Measurements from ENCODE around the gene DBNDD2. TPM values are rescaled to one million over a fixed set of nuclear protein-coding genes. Genes with fewer than 3 reads are reported as not detected.

The DBNDD2 gene
- total RNA-seq, 1 experiment from 2014 or later: 58.7 TPM

GRCh38 chr20:45395114-45395415, 13.0 kb upstream of the DBNDD2 start:
- POLR2A ChIA-PET: no interaction called here
- CTCF ChIA-PET: interaction anchor here (1.1 to 1.4 kb wide), 2 partner anchors 21 to 55 kb away, joined by 4 to 8 read pairs; no protein-coding TSS in a partner anchor
- no peak for TF ChIP-seq ETV6 (CRISPR knock-in tag; IDR thresholded peaks at IDR 0.05)
- no peak for TF ChIP-seq IRF1 (CRISPR knock-in tag; IDR thresholded peaks at IDR 0.05)
- no peak for TF ChIP-seq PRDM15 (CRISPR knock-in tag; IDR thresholded peaks at IDR 0.05)
- no peak for TF ChIP-seq ZNF121 (CRISPR knock-in tag; IDR thresholded peaks at IDR 0.05)
- TF ChIP-seq ATF6 (CRISPR knock-in tag; IDR thresholded peaks at IDR 0.05): no peak
- no peak for TF ChIP-seq NFATC4 (CRISPR knock-in tag; IDR thresholded peaks at IDR 0.05)
- no peak for TF ChIP-seq ATF1 (CRISPR knock-in tag; IDR thresholded peaks at IDR 0.05)
- no peak for TF ChIP-seq FOXP4 (CRISPR knock-in tag; IDR thresholded peaks at IDR 0.05)
- no peak for TF ChIP-seq IRF2 (CRISPR knock-in tag; IDR thresholded peaks at IDR 0.05; ENCODE audit: borderline replicate concordance, low read depth)
- TF ChIP-seq ZNF396 (CRISPR knock-in tag; IDR thresholded peaks at IDR 0.05; ENCODE audit: borderline replicate concordance): no peak
- TF ChIP-seq ZNF232 (CRISPR knock-in tag; IDR thresholded peaks at IDR 0.05): no peak
- ATAC-seq (no peak; the same call in 1 of the 2 replicates), DNase-seq (ENCODE audit: low spot score) (no peak)
- H3K27ac Mint-ChIP-seq: no peak overlapping the region
- H3K9me3 Mint-ChIP-seq: peaks cover 22% of the 10 kb centered on the region
- no peaks in the 10 kb centered on the region for H3K4me1 Mint-ChIP-seq
- H3K36me3 Mint-ChIP-seq: peaks cover 8% of the 10 kb centered on the region
- H3K4me3 Mint-ChIP-seq: no peak overlapping the region
- H3K27me3 Mint-ChIP-seq (ENCODE audit: low read depth): peaks cover 6% of the 10 kb centered on the region

GRCh38 chr20:45399018-45399417, 9.1 kb upstream of the DBNDD2 start:
- DNase-seq (ENCODE audit: low spot score) (no peak), ATAC-seq (no peak)
- Mint-ChIP-seq H3K27me3 (ENCODE audit: low read depth) (peaks cover 24% of the 10 kb centered on the region), H3K4me1 (no peaks in the 10 kb centered on the region), H3K4me3 (no peak overlapping the region), H3K27ac (no peak overlapping the region), H3K9me3 (peaks cover 49% of the 10 kb centered on the region), H3K36me3 (peaks cover 29% of the 10 kb centered on the region)
- CTCF ChIA-PET: no interaction called here
- TF ChIP-seq NFATC4 (CRISPR knock-in tag; IDR thresholded peaks at IDR 0.05): no peak
- no peak for TF ChIP-seq TEAD4 (CRISPR knock-in tag; IDR thresholded peaks at IDR 0.05)
- TF ChIP-seq HMGA2 (CRISPR knock-in tag; IDR thresholded peaks at IDR 0.05): no peak
- no peak for TF ChIP-seq TP53 (CRISPR knock-in tag; IDR thresholded peaks at IDR 0.05)
- no peak for TF ChIP-seq HMGXB4 (CRISPR knock-in tag; IDR thresholded peaks at IDR 0.05)
- POLR2A ChIA-PET: no interaction called here
